Skin epidermis (tissue), 12 donors: Measurements from ENCODE around the gene IQCK.

Source experiments
- H3K27ac ChIP-seq, 21 experiments: fragments of 200-600 bp; sonication (generic) in 11 of 21; one replicate each; pipeline ENCODE4 v1.5.0; 2020; ENCODE audit warnings: mild to moderate bottlenecking in 3 of 21, inconsistent platforms in 2 of 21, moderate library complexity in 2 of 21
- H3K4me3 ChIP-seq, 7 experiments: fragments of 200-600 bp; sonication (generic) in 2 of 7; one replicate each; pipeline ENCODE4 v1.5.0; 2020; ENCODE audit warnings: inconsistent platforms in 2 of 7, mild to moderate bottlenecking in 2 of 7, moderate library complexity in 1 of 7

Gene IQCK

GRCh38 chr16:19751478-19752385, 33.7 kb downstream of the IQCK start:
- no peak overlapping the region for H3K27ac ChIP-seq

DNA sequence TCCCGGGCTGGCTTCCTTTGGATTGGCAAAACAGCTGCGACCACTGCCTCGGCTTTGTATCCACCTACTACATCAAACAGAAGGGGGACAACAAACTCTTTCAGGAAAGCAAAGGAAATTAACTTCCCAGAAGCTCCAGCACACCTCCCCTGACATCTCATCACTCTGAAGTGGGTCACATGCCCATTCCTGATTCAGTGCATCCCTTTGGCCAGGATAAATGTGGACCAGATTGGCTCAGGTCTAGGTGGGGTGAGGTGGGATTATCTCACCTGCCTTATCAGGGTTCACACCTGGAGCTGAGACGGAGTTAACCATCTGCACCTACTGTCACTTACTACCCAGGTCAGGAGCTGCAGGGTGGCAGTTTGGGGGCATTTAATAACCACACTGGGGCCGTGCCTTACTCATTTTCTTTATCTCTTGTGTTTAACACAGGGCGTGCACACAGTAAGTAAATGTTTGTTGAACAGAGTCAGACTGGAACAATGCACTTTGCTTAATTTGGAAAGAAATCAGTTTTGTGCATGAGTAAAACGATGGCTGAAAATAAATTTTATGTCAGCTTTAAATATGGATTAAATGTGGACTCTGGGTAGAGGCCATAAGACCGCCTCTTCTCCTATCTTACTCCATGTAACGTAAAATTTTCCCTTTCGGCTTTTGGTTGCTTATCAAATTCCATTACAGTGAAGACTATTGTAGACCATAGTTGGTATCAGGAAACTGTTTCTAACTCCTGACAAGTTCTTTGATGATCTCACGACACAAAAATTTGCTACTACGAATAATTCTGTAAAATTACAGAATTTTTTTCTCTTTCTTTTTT, 36.0 kb downstream of the IQCK start:
- no peak overlapping the region for H3K4me3 ChIP-seq
- peak overlapping the region in 3 of 21 experiments; percentile 10 to 66 (median 24) for H3K27ac ChIP-seq

More at GRCh38 chr16:19751478-19752385, 33.7 kb downstream of the IQCK start:
- H3K4me3 ChIP-seq = no peak overlapping the region

- no peak overlapping the region for H3K4me3 ChIP-seq
- H3K27ac ChIP-seq = peak overlapping the region in 1 of 21 experiments; percentile 66
Measured at GRCh38 chr16:19754644-19755036, 36.6 kb downstream of the IQCK start.

- Histone ChIP-seq H3K27ac (peak overlapping the region in 3 of 21 experiments; percentile 5 to 66 (median 25)), H3K4me3 (no peak overlapping the region)
Measured at GRCh38 chr16:19755268-19755667, 37.2 kb downstream of the IQCK start.

DNA sequence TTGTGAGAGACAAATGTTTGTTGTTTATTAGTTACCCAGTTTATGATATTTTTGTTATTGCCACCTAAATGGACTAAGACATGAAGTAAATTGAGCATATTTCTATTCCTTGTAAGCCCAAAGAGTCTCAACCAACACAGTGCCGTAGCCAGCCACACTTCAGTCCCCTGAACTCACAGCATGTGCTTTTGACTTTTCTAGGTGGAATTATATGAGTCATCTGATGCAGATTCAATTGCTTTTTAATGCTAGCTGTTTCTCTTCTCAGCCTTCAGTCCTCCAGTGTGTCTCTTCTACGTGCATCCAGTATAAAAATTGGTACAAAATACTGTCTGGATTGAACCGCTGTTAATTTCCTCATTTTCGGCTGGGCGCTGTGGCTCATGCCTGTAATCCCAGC, 39.0 kb downstream of the IQCK start:
- Histone ChIP-seq H3K4me3 (no peak overlapping the region), H3K27ac (peak overlapping the region in 1 of 21 experiments; percentile 43)

DNA sequence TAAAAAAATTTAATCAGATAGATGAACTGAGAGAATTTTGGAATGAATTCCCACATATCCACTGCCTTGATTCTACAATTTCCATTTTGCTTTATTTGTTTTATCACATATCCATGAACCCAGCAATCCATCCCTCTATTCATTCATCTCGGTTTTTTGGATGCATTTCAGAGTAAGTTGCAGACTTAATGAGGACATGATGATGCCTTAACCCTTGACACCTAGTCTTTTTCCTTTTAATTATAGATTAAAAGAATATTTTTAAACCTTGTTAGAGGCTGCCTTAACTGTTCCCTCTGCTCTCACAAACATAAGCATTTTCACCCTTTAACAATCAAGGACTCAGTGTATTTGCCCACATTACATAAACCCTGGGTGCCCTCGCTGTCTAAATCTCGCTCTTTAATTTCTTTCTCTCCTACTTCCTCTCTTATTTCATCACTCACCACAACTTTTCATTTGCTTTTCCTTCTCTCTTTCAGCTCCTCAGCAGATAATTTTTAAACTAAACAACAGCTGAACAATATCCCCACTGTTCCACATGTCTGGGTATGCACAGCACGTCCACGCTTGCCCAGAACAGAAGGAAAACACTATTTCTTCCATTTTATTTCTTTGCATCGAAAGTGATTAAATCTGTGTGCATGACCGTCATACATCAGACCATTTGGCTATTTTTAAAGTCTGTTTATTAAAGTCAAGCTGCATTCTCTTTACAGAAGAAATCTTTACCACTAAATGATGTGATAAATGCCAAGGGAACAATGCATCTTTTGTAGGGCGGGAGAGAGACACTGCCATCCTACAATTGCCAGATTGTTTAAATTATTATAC, 39.9 kb downstream of the IQCK start:
- H3K4me3 ChIP-seq = no peak overlapping the region
- peak overlapping the region in 3 of 21 experiments; percentile 8 to 43 (median 14) for H3K27ac ChIP-seq

DNA sequence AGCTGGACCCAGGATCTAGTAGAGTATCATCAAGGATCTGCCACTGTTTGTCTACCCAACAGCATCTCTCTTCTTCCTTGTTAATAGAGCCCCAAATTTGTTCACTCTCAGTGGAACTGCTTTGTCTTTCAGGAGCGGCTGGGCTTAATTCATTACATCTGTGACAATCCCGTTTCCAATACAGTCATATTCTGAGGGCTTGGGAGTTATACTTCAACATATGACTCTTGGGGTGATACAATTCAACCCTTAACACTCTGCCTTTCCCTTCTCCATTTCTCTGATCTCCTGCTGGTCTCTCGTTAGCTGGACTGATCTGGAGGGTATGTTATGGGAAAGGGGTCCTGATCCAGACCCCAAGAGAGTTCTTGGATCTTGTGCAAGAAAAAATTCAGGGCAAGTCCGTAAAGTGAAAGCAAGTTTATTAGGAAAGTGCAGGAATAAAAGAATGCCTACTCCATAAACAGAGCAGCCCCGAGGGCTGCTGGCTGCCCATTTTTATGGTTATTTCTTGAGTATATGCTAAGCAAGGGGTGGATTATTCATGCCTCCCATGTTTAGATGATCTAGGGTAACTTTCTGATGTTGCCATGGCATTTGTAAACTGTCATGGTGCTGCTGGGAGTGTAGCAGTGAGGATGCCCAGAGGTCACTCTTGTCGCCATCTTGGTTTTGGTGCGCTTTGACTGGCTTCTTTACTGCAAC, 42.4 kb downstream of the IQCK start:
- Histone ChIP-seq H3K4me3 (no peak overlapping the region), H3K27ac (peak overlapping the region in 5 of 21 experiments; percentile 0 to 49 (median 19))

DNA sequence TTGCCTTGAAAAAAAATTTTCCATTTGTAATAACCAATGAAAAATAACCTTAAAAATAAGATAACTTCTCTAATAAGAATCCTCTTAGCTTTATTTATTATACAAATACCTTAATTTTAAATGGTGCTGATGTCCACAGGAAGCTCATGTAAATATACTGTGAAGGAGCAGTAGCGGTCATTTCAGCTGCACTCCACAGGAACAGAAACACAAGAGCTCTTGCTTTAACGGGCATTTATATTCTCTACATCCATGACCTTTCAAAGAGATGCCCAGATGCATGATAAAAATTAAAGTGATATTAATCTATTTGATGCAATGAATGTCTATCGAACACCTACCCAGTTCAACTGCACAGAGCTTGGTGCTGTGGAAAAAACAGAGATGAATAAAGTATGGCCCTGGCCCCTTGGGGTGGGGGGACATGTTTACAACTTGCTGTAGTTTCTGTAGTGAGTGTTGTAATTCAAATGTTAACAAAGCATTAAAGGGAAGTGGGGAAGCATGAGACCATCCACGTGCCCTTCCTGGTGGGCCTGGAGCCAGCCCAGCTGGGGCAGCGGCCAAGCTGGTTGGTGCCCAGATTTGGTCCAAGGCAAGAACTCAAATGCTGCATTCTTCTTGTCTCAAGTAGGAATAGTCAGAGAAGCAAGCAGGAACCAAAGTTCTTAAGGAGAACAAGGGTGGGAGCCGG, 47.9 kb downstream of the IQCK start:
- no peak overlapping the region for H3K4me3 ChIP-seq
- H3K27ac ChIP-seq = peak overlapping the region in 6 of 21 experiments; percentile 5 to 63 (median 29)

GRCh38 chr16:19766554-19766884, 48.4 kb downstream of the IQCK start:
- Histone ChIP-seq H3K27ac (peak overlapping the region in 4 of 21 experiments; percentile 5 to 63 (median 34)), H3K4me3 (no peak overlapping the region)

- H3K27ac ChIP-seq = peak overlapping the region in 3 of 21 experiments; percentile 25 to 63 (median 42)
- H3K4me3 ChIP-seq = no peak overlapping the region
Measured at GRCh38 chr16:19766988-19767387, 48.9 kb downstream of the IQCK start.

DNA sequence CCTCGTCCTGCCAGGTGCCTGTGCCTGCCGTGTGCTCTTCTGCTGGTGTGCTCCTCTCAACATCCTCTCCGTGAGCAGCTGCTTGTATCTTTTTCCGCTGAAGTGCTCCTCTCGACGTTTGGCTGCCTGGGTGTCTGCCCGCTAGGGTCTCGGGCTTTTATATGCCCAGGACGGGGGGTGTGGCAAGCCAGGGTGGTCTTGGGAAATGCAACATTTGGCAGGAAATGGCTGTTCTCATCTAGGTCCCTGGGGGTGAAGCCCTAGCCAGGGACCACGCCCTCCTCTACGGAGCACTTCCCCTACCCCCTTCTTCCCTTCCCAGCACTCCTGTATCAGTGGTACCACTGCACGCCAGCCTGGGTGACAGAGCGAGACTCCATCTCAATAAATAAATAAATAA, 49.4 kb downstream of the IQCK start:
- H3K4me3 ChIP-seq = no peak overlapping the region
- H3K27ac ChIP-seq = peak overlapping the region in 1 of 21 experiments; percentile 63

GRCh38 chr16:19769239-19769638, 51.2 kb downstream of the IQCK start:
- Histone ChIP-seq H3K4me3 (no peak overlapping the region), H3K27ac (no peak overlapping the region)

- H3K4me3 ChIP-seq = no peak overlapping the region
- no peak overlapping the region for H3K27ac ChIP-seq
Measured at GRCh38 chr16:19771040-19771439, 53.0 kb downstream of the IQCK start.

- H3K27ac ChIP-seq = no peak overlapping the region
- H3K4me3 ChIP-seq = no peak overlapping the region
Measured at GRCh38 chr16:19771796-19772195, 53.7 kb downstream of the IQCK start.

GRCh38 chr16:19774024-19774423, 56.0 kb downstream of the IQCK start:
- H3K27ac ChIP-seq = no peak overlapping the region
- H3K4me3 ChIP-seq = no peak overlapping the region

DNA sequence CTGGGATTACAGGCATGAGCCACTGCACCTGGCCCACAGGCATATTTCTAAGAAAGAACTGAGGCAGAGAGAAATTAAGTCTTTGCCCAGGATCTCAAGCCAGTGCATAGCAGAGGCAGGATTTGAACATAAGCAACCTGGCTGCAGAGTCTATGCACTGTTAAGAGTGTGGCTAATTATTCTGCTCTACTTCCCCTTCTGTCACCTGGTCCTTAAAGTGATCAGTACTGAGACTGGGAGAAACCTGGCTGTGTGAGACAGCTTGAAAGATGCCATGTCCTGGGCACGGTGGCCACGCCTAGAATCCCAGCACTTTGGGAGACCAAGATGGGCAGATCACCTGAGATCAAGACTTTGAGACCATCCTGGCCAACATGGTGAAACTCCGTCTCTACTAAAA, 58.1 kb downstream of the IQCK start:
- H3K27ac ChIP-seq = no peak overlapping the region
- H3K4me3 ChIP-seq = no peak overlapping the region

GRCh38 chr16:19776565-19776964, 58.5 kb downstream of the IQCK start:
- no peak overlapping the region for H3K4me3 ChIP-seq
- no peak overlapping the region for H3K27ac ChIP-seq

DNA sequence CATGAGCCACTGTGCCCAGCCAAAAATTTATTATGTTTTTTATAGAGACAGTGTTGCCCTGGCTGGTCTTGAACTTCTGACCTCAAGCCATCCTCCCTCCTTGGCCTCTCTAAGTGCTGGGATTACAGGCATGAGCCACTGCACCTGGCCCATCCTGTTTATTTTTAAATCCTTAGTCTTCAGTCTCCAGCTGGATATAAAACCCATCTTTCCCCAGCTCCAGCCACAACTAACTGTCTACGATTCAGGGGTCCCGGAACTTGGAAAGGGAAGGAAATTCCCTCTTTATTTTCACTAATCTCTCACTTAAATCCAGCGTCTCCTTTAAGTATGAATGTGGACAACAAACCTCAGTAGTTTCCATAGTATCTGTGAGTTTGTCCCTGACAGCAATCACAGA, 62.2 kb downstream of the IQCK start:
- Histone ChIP-seq H3K27ac (no peak overlapping the region), H3K4me3 (no peak overlapping the region)

DNA sequence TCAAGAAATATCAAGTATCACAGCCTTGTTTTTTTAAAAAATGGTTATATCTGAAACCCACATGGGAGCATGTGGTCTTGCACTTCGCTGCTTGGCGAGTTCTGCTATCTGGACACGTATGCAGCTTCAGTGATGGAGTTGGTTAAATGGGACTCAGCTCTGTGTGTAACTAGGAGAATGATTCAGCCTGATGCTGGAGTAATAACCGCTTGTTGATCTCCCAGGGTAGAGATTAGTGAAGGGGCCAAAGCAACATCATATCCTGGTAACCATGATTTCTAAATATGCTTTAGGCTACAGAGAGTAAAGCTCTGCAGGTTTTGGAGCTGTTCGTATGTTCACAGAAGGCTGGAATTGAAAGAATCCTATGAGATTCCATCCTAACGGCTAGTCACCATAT, 63.2 kb downstream of the IQCK start:
- Histone ChIP-seq H3K27ac (no peak overlapping the region), H3K4me3 (no peak overlapping the region)
